Stomach (tissue), 4 donors: ENCODE data around the gene CYP17A1.

Experiments used
- EP300 ChIP-seq: sonication (generic); formaldehyde crosslinking; IDR thresholded peaks from one replicate; pipeline ENCODE4 v1.6.1; 2017; ENCODE audit warnings: antibody characterized with exemption
- POLR2A ChIP-seq, 4 donors: fragments of 450-650 bp; IDR thresholded peaks; one replicate each; pipeline ENCODE4 v1.6.1; 2016; ENCODE audit warnings: antibody characterized with exemption in 4 of 4, control low read depth in 2 of 4, mild to moderate bottlenecking in 1 of 4, moderate library complexity in 1 of 4
- POLR2AphosphoS5 ChIP-seq, 3 donors: sonication (generic); formaldehyde crosslinking; IDR thresholded peaks; one replicate each; pipeline ENCODE4 v1.6.1; 2016; ENCODE audit warnings: antibody characterized with exemption in 3 of 3
- TF ChIP-seq, protein P1 (sequence below), 7 experiments: fragments of 450-650 bp in 4 of 7; fragments of 200-600 bp in 3 of 7; sonication (generic) in 3 of 7; IDR thresholded peaks; one replicate each; pipeline ENCODE4 v1.5.1; 2016 to 2019; ENCODE audit warnings: antibody characterized with exemption in 7 of 7, control low read depth in 2 of 7, mild to moderate bottlenecking in 1 of 7

DNA sequence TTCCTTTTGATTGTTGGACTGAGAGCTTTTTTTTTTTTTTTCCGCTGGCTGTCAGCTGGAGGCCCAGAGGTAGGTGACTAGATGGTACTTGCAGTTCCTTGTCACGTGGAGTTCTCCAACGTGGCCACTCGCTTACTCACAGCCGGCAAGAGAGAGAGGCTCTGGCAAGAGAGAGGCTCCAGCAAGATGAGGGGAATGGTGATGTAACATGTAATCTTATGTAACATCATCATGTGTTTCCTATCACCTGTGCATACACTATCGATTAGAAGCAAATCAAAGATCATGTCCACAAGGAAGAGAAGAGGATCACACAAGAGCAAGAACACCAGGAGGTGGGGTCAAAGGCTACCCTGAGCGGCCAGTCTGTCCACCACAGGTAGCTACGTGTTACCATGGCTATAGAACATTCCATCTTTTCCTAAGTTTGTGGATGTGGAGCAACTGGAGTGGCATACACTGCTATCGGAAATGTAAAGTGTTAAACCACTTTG, 12.9 kb upstream of the CYP17A1 start:
- TF ChIP-seq, protein P1, sequence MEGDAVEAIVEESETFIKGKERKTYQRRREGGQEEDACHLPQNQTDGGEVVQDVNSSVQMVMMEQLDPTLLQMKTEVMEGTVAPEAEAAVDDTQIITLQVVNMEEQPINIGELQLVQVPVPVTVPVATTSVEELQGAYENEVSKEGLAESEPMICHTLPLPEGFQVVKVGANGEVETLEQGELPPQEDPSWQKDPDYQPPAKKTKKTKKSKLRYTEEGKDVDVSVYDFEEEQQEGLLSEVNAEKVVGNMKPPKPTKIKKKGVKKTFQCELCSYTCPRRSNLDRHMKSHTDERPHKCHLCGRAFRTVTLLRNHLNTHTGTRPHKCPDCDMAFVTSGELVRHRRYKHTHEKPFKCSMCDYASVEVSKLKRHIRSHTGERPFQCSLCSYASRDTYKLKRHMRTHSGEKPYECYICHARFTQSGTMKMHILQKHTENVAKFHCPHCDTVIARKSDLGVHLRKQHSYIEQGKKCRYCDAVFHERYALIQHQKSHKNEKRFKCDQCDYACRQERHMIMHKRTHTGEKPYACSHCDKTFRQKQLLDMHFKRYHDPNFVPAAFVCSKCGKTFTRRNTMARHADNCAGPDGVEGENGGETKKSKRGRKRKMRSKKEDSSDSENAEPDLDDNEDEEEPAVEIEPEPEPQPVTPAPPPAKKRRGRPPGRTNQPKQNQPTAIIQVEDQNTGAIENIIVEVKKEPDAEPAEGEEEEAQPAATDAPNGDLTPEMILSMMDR (IDR thresholded peaks at IDR 0.05): no peak
- no peak for TF ChIP-seq POLR2A (IDR thresholded peaks at IDR 0.05)
- no peak for TF ChIP-seq POLR2AphosphoS5 (IDR thresholded peaks at IDR 0.05)
- no peak for TF ChIP-seq EP300
